Tibial nerve (tissue), 4 donors: ENCODE measurements around the gene ERBB3.

Source experiments
- CTCF ChIP-seq, 5 experiments: fragments of 200-600 bp in 3 of 5; fragments of 450-650 bp in 2 of 5; sonication (generic) in 3 of 5; IDR thresholded peaks; one replicate each; pipeline ENCODE4 v1.5.1; 2016 to 2019; ENCODE audit warnings: antibody characterized with exemption in 5 of 5, mild to moderate bottlenecking in 3 of 5, moderate library complexity in 2 of 5
- EP300 ChIP-seq, 2 donors: sonication (generic); formaldehyde crosslinking; IDR thresholded peaks; one replicate each; pipeline ENCODE4 v1.6.1; 2017; ENCODE audit warnings: antibody characterized with exemption in 2 of 2, mild to moderate bottlenecking in 1 of 2
- POLR2A ChIP-seq, 2 donors: fragments of 450-650 bp; IDR thresholded peaks; one replicate each; pipeline ENCODE4 v1.6.1; 2017; ENCODE audit warnings: antibody characterized with exemption in 2 of 2, mild to moderate bottlenecking in 2 of 2, moderate library complexity in 2 of 2

DNA sequence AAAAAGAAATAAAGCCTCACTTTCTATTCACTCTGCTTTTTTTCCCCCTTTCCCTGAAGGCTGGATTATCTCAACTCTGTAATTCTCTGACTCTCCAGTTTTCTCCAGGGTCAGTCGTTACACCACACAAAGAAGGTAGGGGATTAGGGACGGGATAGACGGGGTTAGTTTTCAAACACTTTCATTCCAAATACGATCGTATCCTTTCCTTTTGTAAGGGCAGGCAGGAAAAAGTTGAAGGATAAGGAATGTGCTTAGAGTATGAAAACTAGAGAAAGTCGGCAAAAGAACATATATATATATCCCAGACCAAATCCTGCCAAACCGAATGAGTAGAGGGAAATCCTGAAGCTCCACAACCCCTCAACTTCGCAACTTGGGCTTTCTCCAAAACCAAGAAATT, 47.5 kb downstream of the ERBB3 start:
- no peak for TF ChIP-seq CTCF (IDR thresholded peaks at IDR 0.05)
- TF ChIP-seq EP300 (IDR thresholded peaks at IDR 0.05), result no peak
- no peak for TF ChIP-seq POLR2A (IDR thresholded peaks at IDR 0.05)
